Smooth muscle cell (in vitro differentiated cells): Measurements from ENCODE around the gene BCAS1. TPM values are rescaled to one million over a fixed set of nuclear protein-coding genes. Genes with fewer than 3 reads are reported as not detected.

Experiments
- DNase-seq: peaks from one replicate; lab custom pipeline; 2025; ENCODE audit not compliant: unreplicated experiment; lab: John Stamatoyannopoulos, UW
- H2AFZ ChIP-seq: fragments of 200-600 bp; sonication (generic); 2 replicates; pipeline ENCODE4 v1.6.0; 2016; ENCODE audit warnings: antibody characterized with exemption, low read depth, mild to moderate bottlenecking
- H3F3A ChIP-seq: fragments of 200-600 bp; sonication (generic); 2 replicates; pipeline ENCODE4 v1.6.0; 2017; ENCODE audit warnings: antibody characterized with exemption, low read depth
- H3K27ac ChIP-seq: fragments of 200-600 bp; sonication (generic); 2 replicates; pipeline ENCODE4 v1.5.1; 2016; ENCODE audit warnings: low read depth, mild to moderate bottlenecking
- H3K27me3 ChIP-seq: fragments of 200-600 bp; sonication (generic); 2 replicates; pipeline ENCODE4 v1.6.1; 2016; ENCODE audit warnings: low read depth, mild to moderate bottlenecking
- H3K36me3 ChIP-seq: fragments of 200-600 bp; sonication (generic); 2 replicates; pipeline ENCODE4 v1.5.1; 2016; ENCODE audit warnings: low read depth
- H3K4me1 ChIP-seq: fragments of 200-600 bp; sonication (generic); 2 replicates; pipeline ENCODE4 v1.5.1; 2016; ENCODE audit warnings: low read depth
- H3K4me2 ChIP-seq: fragments of 200-600 bp; sonication (generic); 2 replicates; pipeline ENCODE4 v1.6.0; 2016; ENCODE audit warnings: mild to moderate bottlenecking
- H3K4me3 ChIP-seq: fragments of 200-600 bp; sonication (generic); 2 replicates; pipeline ENCODE4 v1.5.1; 2016; ENCODE audit warnings: mild to moderate bottlenecking
- H3K79me2 ChIP-seq: fragments of 200-600 bp; sonication (generic); 2 replicates; pipeline ENCODE4 v1.6.0; 2016; ENCODE audit warnings: low read depth, mild to moderate bottlenecking
- H3K9ac ChIP-seq: fragments of 200-600 bp; sonication (generic); 2 replicates; pipeline ENCODE4 v1.6.0; 2016; ENCODE audit warnings: low read depth
- H3K9me3 ChIP-seq: fragments of 200-600 bp; sonication (generic); replicated peaks from 2 replicates; pipeline ENCODE4 v1.5.1; 2016; ENCODE audit warnings: low read depth
- H4K20me1 ChIP-seq: fragments of 200-600 bp; sonication (generic); 2 replicates; pipeline ENCODE4 v1.6.0; 2016; ENCODE audit warnings: low read depth
- CTCF ChIP-seq: fragments of 200-600 bp; sonication (generic); IDR thresholded peaks from 2 replicates; pipeline ENCODE4 v1.5.1; 2017; ENCODE audit warnings: borderline replicate concordance, mild to moderate bottlenecking, antibody characterized with exemption; ENCODE audit not compliant: insufficient read depth, poor library complexity, severe bottlenecking
- WGBS: methylation state at CpG from one replicate; pipeline ENCODE4 v1.1.7; 2016; ENCODE audit warnings: low lambda C conversion rate; 5-methylcytosine and 5-hydroxymethylcytosine counted together
- polyA plus RNA-seq: library from polyadenylated mRNA; unstranded; fragments of >200 nt; fragmentation: Nextera tagmentation; extraction: Ambion mirVana; gene quantifications from 2 replicates; pipeline ENCODE4 v1.2.1, GENCODE V29; 2016
- total RNA-seq: library from RNA; depleted of rRNA; stranded (reverse); fragments of >200 nt; gene quantifications from 2 replicates; pipeline ENCODE4 v1.2.3, GENCODE V29; 2014

Gene BCAS1
- total and polyA plus RNA-seq, 2 experiments from 2014 or later: 0.09 to 0.15 TPM

- no peaks in the 10 kb centered on the region for H3F3A ChIP-seq
Measured at GRCh38 chr20:53954723-53955658, 115.4 kb downstream of the BCAS1 start.

GRCh38 chr20:53952528-53953096, 117.8 kb downstream of the BCAS1 start:
- no peak for DNase-seq
- no peak for TF ChIP-seq CTCF
- H4K20me1 ChIP-seq: no peaks in the 10 kb centered on the region
- WGBS: 97% methylated on average over 4 of the region's 4 CpGs
- peaks cover 9% of the 10 kb centered on the region for H3K4me1 ChIP-seq
- no peak overlapping the region for H2AFZ ChIP-seq
- H3K27me3 ChIP-seq: no peaks in the 10 kb centered on the region
- H3K79me2 ChIP-seq: no peaks in the 10 kb centered on the region
- no peak overlapping the region for H3K27ac ChIP-seq
- peaks cover 3% of the 10 kb centered on the region for H3K9me3 ChIP-seq
- no peak overlapping the region for H3K4me2 ChIP-seq
- H3K36me3 ChIP-seq: no peaks in the 10 kb centered on the region
- no peak overlapping the region for H3K9ac ChIP-seq
- H3F3A ChIP-seq: no peaks in the 10 kb centered on the region
- H3K4me3 ChIP-seq: no peak overlapping the region

More at GRCh38 chr20:53954723-53955658, 115.4 kb downstream of the BCAS1 start:
- no peak for DNase-seq
- Histone ChIP-seq H3K4me1 (peaks cover 4% of the 10 kb centered on the region), H3K9ac (no peak overlapping the region), H3K4me2 (no peak overlapping the region), H3K36me3 (no peaks in the 10 kb centered on the region), H3K4me3 (no peak overlapping the region), H3K79me2 (no peaks in the 10 kb centered on the region), H4K20me1 (no peaks in the 10 kb centered on the region), H3K9me3 (peaks cover 3% of the 10 kb centered on the region), H3K27me3 (no peaks in the 10 kb centered on the region), H2AFZ (no peak overlapping the region), H3K27ac (no peak overlapping the region)
- WGBS: 96% methylated on average over 6 of the region's 6 CpGs
- no peak for TF ChIP-seq CTCF

GRCh38 chr20:53950578-53950977, 119.8 kb downstream of the BCAS1 start:
- H3K27me3 ChIP-seq: no peaks in the 10 kb centered on the region
- no peak overlapping the region for H2AFZ ChIP-seq
- H3K9me3 ChIP-seq: peaks cover 3% of the 10 kb centered on the region
- no peak overlapping the region for H3K9ac ChIP-seq
- peak overlapping the region; percentile 88 for H3K27ac ChIP-seq
- no peak for DNase-seq
- peaks cover 9% of the 10 kb centered on the region for H3K4me1 ChIP-seq
- H3K36me3 ChIP-seq: no peaks in the 10 kb centered on the region
- no peak overlapping the region for H3K4me2 ChIP-seq
- H3F3A ChIP-seq: no peaks in the 10 kb centered on the region
- H3K79me2 ChIP-seq: no peaks in the 10 kb centered on the region
- WGBS: 90% methylated on average over 3 of the region's 3 CpGs
- no peaks in the 10 kb centered on the region for H4K20me1 ChIP-seq
- TF ChIP-seq CTCF: no peak
- no peak overlapping the region for H3K4me3 ChIP-seq
